Breast epithelium (tissue), 4 donors: ENCODE results near the gene ISL1. TPM values are rescaled to one million over a fixed set of nuclear protein-coding genes. Genes with fewer than 3 reads are reported as not detected.

Experiments
- DNase-seq, 2 donors: peaks; one replicate each; pipeline ENCODE4 v3.0.0-alpha.2; 2019; ENCODE audit warnings: low spot score in 2 of 2
- H3K27ac ChIP-seq, 2 donors: fragments of 200-600 bp; sonication (generic) in 1 of 2; one replicate each; pipeline ENCODE4 v1.5.1; 2016 to 2019; ENCODE audit warnings: mild to moderate bottlenecking in 1 of 2
- H3K27me3 ChIP-seq, 2 donors: fragments of 200-600 bp; sonication (generic) in 1 of 2; one replicate each; pipeline versions ENCODE4 v1.5.1 to v1.6.0; 2017 to 2019; ENCODE audit warnings: control low read depth in 1 of 2, mild to moderate bottlenecking in 1 of 2
- H3K36me3 ChIP-seq: fragments of 200-600 bp; one replicate; pipeline ENCODE4 v1.5.1; 2019
- H3K4me1 ChIP-seq, 2 donors: fragments of 200-600 bp; sonication (generic); one replicate each; pipeline ENCODE4 v1.5.1; 2016 to 2019; ENCODE audit warnings: control low read depth in 1 of 2
- H3K4me3 ChIP-seq, 3 donors: fragments of 200-600 bp; sonication (generic); 1 replicate in 2 of 3; 2 replicates in 1 of 3; pipeline ENCODE4 v1.5.1; 2016 to 2019; ENCODE audit warnings: mild to moderate bottlenecking in 3 of 3, moderate library complexity in 2 of 3
- H3K9me3 ChIP-seq, 2 donors: fragments of 200-600 bp; sonication (generic) in 1 of 2; one replicate each; pipeline ENCODE4 v1.5.1; 2016 to 2019; ENCODE audit warnings: control low read depth in 1 of 2
- POLR2A ChIP-seq: fragments of 450-650 bp; IDR thresholded peaks from one replicate; pipeline ENCODE4 v1.6.1; 2016; ENCODE audit warnings: antibody characterized with exemption, mild to moderate bottlenecking, moderate library complexity
- POLR2AphosphoS5 ChIP-seq, 3 donors: sonication (generic); formaldehyde crosslinking; IDR thresholded peaks; one replicate each; pipeline ENCODE4 v1.6.1; 2017; ENCODE audit warnings: antibody characterized with exemption in 3 of 3
- intact Hi-C: fragments of 100-400 bp; cut with DNase I; formaldehyde crosslinking; loops from one replicate; pipeline ENCODE4 v1.15.1; 2023; ENCODE audit warnings: low total_unique reads
- total RNA-seq, 3 donors: library from RNA; depleted of rRNA; stranded (reverse); fragments of >200 nt; gene quantifications; one replicate each; pipeline ENCODE4 v1.1.0, GENCODE V29; 2016
- TF ChIP-seq, protein P1 (sequence below), 3 donors: fragments of 450-650 bp; IDR thresholded peaks; one replicate each; pipeline ENCODE4 v1.5.1; 2016 to 2017; ENCODE audit warnings: antibody characterized with exemption in 3 of 3, mild to moderate bottlenecking in 3 of 3, moderate library complexity in 3 of 3

Gene ISL1
- total RNA-seq, 3 donors from 2014 or later = 1.6 TPM; not detected in 2

DNA sequence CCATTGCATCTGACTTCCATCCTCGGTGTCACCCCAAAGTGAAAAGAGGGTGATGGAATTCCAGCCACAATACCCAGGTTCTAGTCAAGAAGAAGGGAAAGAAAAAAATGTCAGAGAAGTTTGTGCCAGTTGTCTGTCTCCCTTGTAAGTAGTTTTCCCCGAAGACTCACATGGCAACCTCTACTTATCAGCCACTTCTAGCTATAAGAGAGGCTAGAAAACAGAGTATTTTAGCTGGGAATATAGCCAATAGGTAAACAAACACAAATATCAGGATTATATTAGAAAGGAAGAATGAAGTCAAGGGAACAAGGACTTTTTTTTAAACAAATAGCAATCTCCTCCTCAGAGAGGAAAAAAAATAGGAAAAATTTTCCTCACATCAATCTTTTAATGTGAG lies 12.2 kb upstream of the ISL1 start:
- intact Hi-C loops = no loop called here
- no peaks in the 10 kb centered on the region for H3K9me3 ChIP-seq
- TF ChIP-seq POLR2AphosphoS5 (IDR thresholded peaks at IDR 0.05) (no peak), POLR2A (no peak)
- TF ChIP-seq, protein P1, sequence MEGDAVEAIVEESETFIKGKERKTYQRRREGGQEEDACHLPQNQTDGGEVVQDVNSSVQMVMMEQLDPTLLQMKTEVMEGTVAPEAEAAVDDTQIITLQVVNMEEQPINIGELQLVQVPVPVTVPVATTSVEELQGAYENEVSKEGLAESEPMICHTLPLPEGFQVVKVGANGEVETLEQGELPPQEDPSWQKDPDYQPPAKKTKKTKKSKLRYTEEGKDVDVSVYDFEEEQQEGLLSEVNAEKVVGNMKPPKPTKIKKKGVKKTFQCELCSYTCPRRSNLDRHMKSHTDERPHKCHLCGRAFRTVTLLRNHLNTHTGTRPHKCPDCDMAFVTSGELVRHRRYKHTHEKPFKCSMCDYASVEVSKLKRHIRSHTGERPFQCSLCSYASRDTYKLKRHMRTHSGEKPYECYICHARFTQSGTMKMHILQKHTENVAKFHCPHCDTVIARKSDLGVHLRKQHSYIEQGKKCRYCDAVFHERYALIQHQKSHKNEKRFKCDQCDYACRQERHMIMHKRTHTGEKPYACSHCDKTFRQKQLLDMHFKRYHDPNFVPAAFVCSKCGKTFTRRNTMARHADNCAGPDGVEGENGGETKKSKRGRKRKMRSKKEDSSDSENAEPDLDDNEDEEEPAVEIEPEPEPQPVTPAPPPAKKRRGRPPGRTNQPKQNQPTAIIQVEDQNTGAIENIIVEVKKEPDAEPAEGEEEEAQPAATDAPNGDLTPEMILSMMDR (IDR thresholded peaks at IDR 0.05) = no peak

DNA sequence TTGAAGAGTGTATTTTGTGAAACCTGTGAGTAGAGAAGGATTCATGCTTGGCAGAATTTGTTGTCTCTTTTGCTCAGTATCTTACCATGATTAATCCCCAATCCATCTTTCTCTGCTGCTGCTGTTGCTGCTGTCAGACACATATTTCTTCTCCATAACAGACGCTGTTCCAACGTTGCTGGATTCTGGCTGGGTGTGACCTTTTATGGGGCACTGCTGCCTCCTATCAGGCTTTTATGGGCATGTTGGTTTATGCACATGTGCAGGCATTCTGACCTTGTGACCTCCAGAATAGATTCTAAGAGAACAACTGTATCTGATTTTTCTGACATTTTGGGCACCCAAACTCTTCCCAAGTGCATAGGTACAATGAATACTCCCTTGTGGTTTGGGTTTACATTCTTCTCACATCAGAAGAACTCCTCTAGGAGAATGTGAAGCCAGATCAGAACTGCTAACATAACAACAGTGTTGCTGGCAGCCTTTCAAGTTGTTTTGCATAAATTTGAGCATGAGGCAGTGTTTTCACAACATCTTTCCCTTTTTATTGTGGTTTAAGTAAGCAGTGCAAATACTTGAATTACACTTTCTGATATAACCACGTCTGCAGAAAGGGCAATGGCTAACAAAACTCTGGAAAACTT lies 9.2 kb upstream of the ISL1 start:
- TF ChIP-seq POLR2A (no peak), POLR2AphosphoS5 (IDR thresholded peaks at IDR 0.05) (no peak)
- TF ChIP-seq, protein P1 (IDR thresholded peaks at IDR 0.05) = no peak
- Histone ChIP-seq H3K4me1 (peaks cover 0 to 6% of the 10 kb centered on the region in 2 donors), H3K27me3 (peaks cover 0 to 43% of the 10 kb centered on the region in 2 donors), H3K9me3 (no peaks in the 10 kb centered on the region), H3K4me3 (no peak overlapping the region), H3K36me3 (no peaks in the 10 kb centered on the region), H3K27ac (no peak overlapping the region)
- no peak for DNase-seq
- intact Hi-C loops = no loop called here

More for the DNA sequence above, 12.2 kb upstream of the ISL1 start:
- H3K4me1 ChIP-seq = no peaks in the 10 kb centered on the region
- H3K27ac ChIP-seq = no peak overlapping the region
- no peaks in the 10 kb centered on the region for H3K36me3 ChIP-seq
- no peak for DNase-seq
- no peak overlapping the region for H3K4me3 ChIP-seq
- peaks cover 0 to 14% of the 10 kb centered on the region in 2 donors for H3K27me3 ChIP-seq

DNA sequence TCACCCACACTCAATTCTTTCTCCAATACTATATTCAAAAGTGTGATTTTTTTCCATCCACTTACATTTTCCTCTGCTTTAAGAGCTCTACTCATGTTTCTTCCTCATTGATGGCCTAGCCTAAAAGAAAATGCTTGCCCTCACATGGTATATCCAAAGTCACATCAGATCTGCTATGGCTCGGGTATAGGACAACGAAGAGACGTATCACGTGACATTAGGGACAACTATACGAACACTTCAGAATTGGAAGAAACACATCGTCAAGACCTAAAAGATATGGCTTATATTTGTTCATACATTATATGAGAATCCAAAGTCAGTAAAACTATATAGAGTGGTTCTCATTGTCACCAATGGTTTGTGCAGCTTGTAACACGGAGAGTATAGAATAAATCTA lies 8.2 kb upstream of the ISL1 start:
- H3K27me3 ChIP-seq = peaks cover 0 to 54% of the 10 kb centered on the region in 2 donors
- H3K36me3 ChIP-seq = no peaks in the 10 kb centered on the region
- TF ChIP-seq POLR2A = no peak
- TF ChIP-seq, protein P1 (IDR thresholded peaks at IDR 0.05) = no peak
- no peak for TF ChIP-seq POLR2AphosphoS5 (IDR thresholded peaks at IDR 0.05)
- H3K9me3 ChIP-seq = no peaks in the 10 kb centered on the region
- no peak overlapping the region for H3K4me3 ChIP-seq
- DNase-seq = no peak
- H3K4me1 ChIP-seq = peaks cover 0 to 8% of the 10 kb centered on the region in 2 donors
- no peak overlapping the region for H3K27ac ChIP-seq
- intact Hi-C loops = no loop called here

DNA sequence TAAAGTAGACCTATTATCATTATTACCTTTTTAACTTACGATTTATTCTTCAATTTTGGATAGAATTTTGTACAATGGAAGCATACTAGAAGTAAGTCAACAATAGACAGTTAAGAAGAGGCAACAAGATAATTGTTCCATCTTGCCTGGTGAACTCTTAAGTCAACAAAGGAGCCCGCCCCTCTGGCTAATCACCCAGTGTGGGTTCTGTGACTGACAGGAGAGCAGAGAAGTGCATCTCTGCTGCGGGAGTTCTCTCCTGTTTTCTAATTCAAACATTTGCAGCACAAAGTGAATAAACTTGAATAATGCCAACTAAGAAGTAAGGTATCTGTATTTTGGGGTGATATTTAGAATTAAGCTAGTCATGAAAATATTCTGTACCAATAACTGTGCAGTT lies 6.7 kb upstream of the ISL1 start:
- no peak for DNase-seq
- Histone ChIP-seq H3K27me3 (peaks cover 0 to 67% of the 10 kb centered on the region in 2 donors), H3K9me3 (no peaks in the 10 kb centered on the region), H3K4me1 (peaks cover 0 to 8% of the 10 kb centered on the region in 2 donors), H3K36me3 (no peaks in the 10 kb centered on the region), H3K27ac (no peak overlapping the region), H3K4me3 (no peak overlapping the region)
- TF ChIP-seq POLR2AphosphoS5 (IDR thresholded peaks at IDR 0.05) = no peak
- TF ChIP-seq, protein P1 (IDR thresholded peaks at IDR 0.05) = no peak
- no peak for TF ChIP-seq POLR2A
- intact Hi-C loops = no loop called here

DNA sequence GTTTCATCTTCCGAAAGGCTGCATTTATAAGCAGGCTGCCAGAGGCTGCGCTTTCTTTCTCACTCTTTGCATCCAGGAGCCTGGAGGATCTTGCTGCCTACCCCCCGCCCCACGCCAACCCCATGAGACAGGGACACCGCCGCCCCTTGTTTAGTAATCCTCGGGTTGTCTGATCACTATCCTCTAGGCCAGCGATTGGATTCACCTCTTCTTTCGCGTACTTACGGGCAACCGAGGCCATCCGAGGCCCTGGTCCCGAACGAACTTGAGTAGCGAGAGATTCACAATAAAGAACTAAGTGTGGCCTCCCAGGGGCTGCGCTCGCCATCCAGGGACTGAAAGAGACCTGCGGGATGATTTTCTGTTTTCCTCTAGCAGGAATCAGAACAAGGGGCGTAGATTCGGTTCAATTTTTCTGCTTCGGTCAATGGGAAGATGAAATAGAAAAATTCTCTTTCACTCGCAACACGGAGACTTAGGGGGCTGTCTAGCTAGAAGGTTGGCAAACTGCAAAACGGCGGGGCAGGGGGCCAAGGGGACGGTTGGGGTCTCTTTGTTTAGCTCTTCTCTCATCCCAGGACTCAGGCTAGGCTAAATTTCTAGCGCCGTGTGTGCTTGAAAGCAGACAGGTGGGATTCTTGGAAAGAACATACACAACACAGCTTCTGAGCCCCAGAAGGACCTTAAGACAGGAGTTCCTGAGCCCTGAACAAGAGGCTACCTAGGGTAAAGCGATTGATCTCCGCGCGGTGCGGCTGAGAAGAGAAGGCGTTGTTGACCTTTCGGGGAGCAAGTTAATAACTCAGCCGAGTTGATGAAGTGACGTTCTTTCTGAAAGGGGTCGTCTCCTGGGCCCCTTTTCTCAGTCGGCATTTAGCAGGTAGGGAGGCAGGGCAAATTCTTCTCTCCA lies 5.8 kb upstream of the ISL1 start:
- H3K27ac ChIP-seq = no peak overlapping the region
- H3K27me3 ChIP-seq = peaks cover 0 to 76% of the 10 kb centered on the region in 2 donors
- TF ChIP-seq, protein P1 (IDR thresholded peaks at IDR 0.05) = no peak
- TF ChIP-seq POLR2AphosphoS5 (IDR thresholded peaks at IDR 0.05) (no peak), POLR2A (no peak)
- peaks cover 0 to 8% of the 10 kb centered on the region in 2 donors for H3K4me1 ChIP-seq
- no peak overlapping the region for H3K4me3 ChIP-seq
- H3K9me3 ChIP-seq = no peaks in the 10 kb centered on the region
- no peaks in the 10 kb centered on the region for H3K36me3 ChIP-seq
- DNase-seq = no peak
- intact Hi-C loops = no loop called here
